Measurements from ENCODE around the gene MLPH.

DNA sequence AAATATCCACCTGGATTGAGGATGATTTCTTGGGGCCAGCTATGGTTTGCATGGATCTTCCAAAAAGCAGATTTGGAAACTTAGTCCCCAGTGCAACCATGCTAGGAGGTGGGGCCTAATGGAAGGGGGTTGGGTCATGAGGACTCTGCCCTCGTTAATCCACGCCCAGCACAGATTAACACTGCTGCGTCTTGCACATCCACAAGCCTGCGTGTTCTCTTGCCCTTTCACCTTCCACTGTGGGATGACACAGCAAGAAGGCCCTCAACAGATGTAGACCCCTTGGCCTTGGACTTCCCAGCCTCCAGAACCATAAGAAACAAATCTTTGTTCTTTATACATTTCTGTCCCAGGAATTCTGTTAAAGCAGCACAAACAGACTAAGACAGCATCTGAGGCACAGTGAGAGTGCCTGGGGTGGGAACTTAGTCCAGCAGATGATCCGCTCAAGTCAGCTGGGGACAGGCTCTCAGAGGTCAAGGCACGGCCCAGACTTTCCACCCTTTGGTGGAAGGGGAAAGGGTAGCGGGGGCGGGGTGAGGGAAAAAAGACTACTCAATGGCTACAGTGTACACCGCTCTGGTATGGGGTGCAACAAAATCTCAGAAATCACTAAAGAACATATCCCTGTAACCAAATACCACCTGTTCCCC, 101.1 kb downstream of the MLPH start:
- TF ChIP-seq, protein P1, sequence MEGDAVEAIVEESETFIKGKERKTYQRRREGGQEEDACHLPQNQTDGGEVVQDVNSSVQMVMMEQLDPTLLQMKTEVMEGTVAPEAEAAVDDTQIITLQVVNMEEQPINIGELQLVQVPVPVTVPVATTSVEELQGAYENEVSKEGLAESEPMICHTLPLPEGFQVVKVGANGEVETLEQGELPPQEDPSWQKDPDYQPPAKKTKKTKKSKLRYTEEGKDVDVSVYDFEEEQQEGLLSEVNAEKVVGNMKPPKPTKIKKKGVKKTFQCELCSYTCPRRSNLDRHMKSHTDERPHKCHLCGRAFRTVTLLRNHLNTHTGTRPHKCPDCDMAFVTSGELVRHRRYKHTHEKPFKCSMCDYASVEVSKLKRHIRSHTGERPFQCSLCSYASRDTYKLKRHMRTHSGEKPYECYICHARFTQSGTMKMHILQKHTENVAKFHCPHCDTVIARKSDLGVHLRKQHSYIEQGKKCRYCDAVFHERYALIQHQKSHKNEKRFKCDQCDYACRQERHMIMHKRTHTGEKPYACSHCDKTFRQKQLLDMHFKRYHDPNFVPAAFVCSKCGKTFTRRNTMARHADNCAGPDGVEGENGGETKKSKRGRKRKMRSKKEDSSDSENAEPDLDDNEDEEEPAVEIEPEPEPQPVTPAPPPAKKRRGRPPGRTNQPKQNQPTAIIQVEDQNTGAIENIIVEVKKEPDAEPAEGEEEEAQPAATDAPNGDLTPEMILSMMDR (IDR thresholded peaks at IDR 0.05; ENCODE audit: insufficient read depth, low read length) = no peak
- TF ChIP-seq, protein P2, sequence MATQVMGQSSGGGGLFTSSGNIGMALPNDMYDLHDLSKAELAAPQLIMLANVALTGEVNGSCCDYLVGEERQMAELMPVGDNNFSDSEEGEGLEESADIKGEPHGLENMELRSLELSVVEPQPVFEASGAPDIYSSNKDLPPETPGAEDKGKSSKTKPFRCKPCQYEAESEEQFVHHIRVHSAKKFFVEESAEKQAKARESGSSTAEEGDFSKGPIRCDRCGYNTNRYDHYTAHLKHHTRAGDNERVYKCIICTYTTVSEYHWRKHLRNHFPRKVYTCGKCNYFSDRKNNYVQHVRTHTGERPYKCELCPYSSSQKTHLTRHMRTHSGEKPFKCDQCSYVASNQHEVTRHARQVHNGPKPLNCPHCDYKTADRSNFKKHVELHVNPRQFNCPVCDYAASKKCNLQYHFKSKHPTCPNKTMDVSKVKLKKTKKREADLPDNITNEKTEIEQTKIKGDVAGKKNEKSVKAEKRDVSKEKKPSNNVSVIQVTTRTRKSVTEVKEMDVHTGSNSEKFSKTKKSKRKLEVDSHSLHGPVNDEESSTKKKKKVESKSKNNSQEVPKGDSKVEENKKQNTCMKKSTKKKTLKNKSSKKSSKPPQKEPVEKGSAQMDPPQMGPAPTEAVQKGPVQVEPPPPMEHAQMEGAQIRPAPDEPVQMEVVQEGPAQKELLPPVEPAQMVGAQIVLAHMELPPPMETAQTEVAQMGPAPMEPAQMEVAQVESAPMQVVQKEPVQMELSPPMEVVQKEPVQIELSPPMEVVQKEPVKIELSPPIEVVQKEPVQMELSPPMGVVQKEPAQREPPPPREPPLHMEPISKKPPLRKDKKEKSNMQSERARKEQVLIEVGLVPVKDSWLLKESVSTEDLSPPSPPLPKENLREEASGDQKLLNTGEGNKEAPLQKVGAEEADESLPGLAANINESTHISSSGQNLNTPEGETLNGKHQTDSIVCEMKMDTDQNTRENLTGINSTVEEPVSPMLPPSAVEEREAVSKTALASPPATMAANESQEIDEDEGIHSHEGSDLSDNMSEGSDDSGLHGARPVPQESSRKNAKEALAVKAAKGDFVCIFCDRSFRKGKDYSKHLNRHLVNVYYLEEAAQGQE (IDR thresholded peaks at IDR 0.05; ENCODE audit: insufficient replicate concordance, low read depth) = no peak
- TF ChIP-seq GABPA (IDR thresholded peaks at IDR 0.05; ENCODE audit: low read depth) = no peak
- no peak for TF ChIP-seq POLR2AphosphoS5 (IDR thresholded peaks at IDR 0.05; ENCODE audit: low read depth)

Data from HL-60 (cell line).